Adrenal gland (tissue), 12 donors: ENCODE results near the gene KIAA1671. TPM values are rescaled to one million over a fixed set of nuclear protein-coding genes. Genes with fewer than 3 reads are reported as not detected.

Experiments
- DNase-seq, 7 donors: peaks; one replicate each; pipeline ENCODE4 v3.0.0-alpha.2; 2019 to 2020
- H3K27ac ChIP-seq, 5 donors: fragments of 200-600 bp; sonication (generic) in 4 of 5; 1 replicate in 3 of 5; 2 replicates in 2 of 5; pipeline versions ENCODE4 v1.5.1 to v1.8.0; 2016 to 2020; ENCODE audit warnings: mild to moderate bottlenecking in 1 of 5
- H3K27me3 ChIP-seq: fragments of 200-600 bp; 2 replicates; pipeline ENCODE4 v1.8.0; 2021
- H3K36me3 ChIP-seq, 2 donors: fragments of 200-600 bp; replicated peaks in 1 of 2; 1 replicate in 1 of 2; 2 replicates in 1 of 2; pipeline versions ENCODE4 v1.5.1 to v1.8.0; 2018 to 2022
- H3K4me1 ChIP-seq, 2 donors: fragments of 200-600 bp; replicated peaks in 1 of 2; 1 replicate in 1 of 2; 2 replicates in 1 of 2; pipeline versions ENCODE4 v1.5.1 to v1.8.0; 2018 to 2021
- H3K4me3 ChIP-seq, 4 donors: fragments of 200-600 bp; sonication (generic) in 3 of 4; one replicate each; pipeline ENCODE4 v1.5.1; 2016 to 2018
- H3K9me3 ChIP-seq, 3 donors: fragments of 200-600 bp; sonication (generic) in 1 of 3; replicated peaks in 1 of 3; 1 replicate in 2 of 3; 2 replicates in 1 of 3; pipeline versions ENCODE4 v1.5.1 to v1.8.0; 2016 to 2021
- CTCF ChIP-seq, 6 experiments: fragments of 450-650 bp in 4 of 6; fragments of 200-600 bp in 2 of 6; sonication (generic) in 1 of 6; IDR thresholded peaks; 1 replicate in 5 of 6; 2 replicates in 1 of 6; pipeline versions ENCODE4 v1.5.1 to v1.8.0; 2016 to 2021; ENCODE audit warnings: antibody characterized with exemption in 6 of 6, mild to moderate bottlenecking in 2 of 6, moderate library complexity in 1 of 6
- POLR2A ChIP-seq, 2 donors: fragments of 450-650 bp; IDR thresholded peaks; one replicate each; pipeline ENCODE4 v1.6.1; 2017; ENCODE audit warnings: antibody characterized with exemption in 2 of 2, mild to moderate bottlenecking in 2 of 2, moderate library complexity in 1 of 2
- WGBS, 4 donors: extraction: QIAGEN DNeasy Blood & Tissue Kit in 2 of 4; methylation state at CpG; one replicate each; pipeline versions ENCODE4 v1.1.5 to v1.1.7; 2013 to 2017; 5-methylcytosine and 5-hydroxymethylcytosine counted together
- intact Hi-C, 2 donors: fragments of 100-400 bp; cut with DNase I; formaldehyde crosslinking; loops; one replicate each; pipeline versions ENCODE4 v1.14.1 to v1.15.0; 2022 to 2023
- polyA plus RNA-seq, 3 donors: library from polyadenylated mRNA; stranded (reverse); fragments of 200-250 nt in 2 of 3; fragments of 350-450 nt in 1 of 3; fragmentation: Illumina TruSeq in 1 of 3; extraction: RNeasy Lipid Tissue Mini Kit (QIAGEN cat#74804) in 1 of 3; gene quantifications; one replicate each; pipeline ENCODE4 v1.2.3, GENCODE V29; 2013 to 2014
- total RNA-seq, 9 donors: library from RNA; depleted of rRNA in 4 of 9; stranded (reverse); fragments of >200 nt in 4 of 9; fragments of 120-200 nt in 1 of 9; fragmentation: NEBNext Ultra II Directional in 1 of 9; extraction: Animal tissue kit (Norgen Biotek cat#: 25700) in 1 of 9; gene quantifications; one replicate each; pipeline versions ENCODE4 v1.1.0 to v1.2.4, GENCODE V29; 2013 to 2023
- donor health status: healthy with polysubstance abuse.
- donor health status: Bipolar disorder and iron deficiency.
- donor health status: DM: yes; HTN: yes; CAD: no.
- donor health status: DM: no; HTN: no; CAD: no.
- donor health status: DM: no; HTN: no; CAD: no.
- donor health status: DM: yes; HTN: yes; CAD: no.

Gene KIAA1671
- total and polyA plus RNA-seq, 12 donors = 5.3 to 71.0 (median 45.8) TPM

- TF ChIP-seq CTCF (IDR thresholded peaks at IDR 0.05) (no peak), POLR2A (IDR thresholded peaks at IDR 0.05) (no peak)
- Histone ChIP-seq H3K4me3 (no peak overlapping the region), H3K27ac (peak overlapping the region; percentile 5 to 91 (median 83)), H3K27me3 (no peaks in the 10 kb centered on the region), H3K9me3 (no peaks in the 10 kb centered on the region), H3K4me1 (peaks cover 44 to 47% of the 10 kb centered on the region in 2 donors), H3K36me3 (no peaks in the 10 kb centered on the region)
- DNase-seq = peak; percentile 36 to 79 (median 67)
- 39 to 49% (median 46%) methylated on average over 17 to 20 of the region's 20 CpGs for WGBS, 4 donors
- intact Hi-C loops = no loop called here
Measured at GRCh38 chr22:25112538-25113253, 160.2 kb downstream of the KIAA1671 start.

- Histone ChIP-seq H3K9me3 (no peaks in the 10 kb centered on the region), H3K36me3 (no peaks in the 10 kb centered on the region), H3K4me1 (peaks cover 44 to 47% of the 10 kb centered on the region in 2 donors), H3K4me3 (no peak overlapping the region), H3K27ac (peak overlapping the region; percentile 5 to 91 (median 83)), H3K27me3 (no peaks in the 10 kb centered on the region)
- TF ChIP-seq CTCF (IDR thresholded peaks at IDR 0.05) (no peak), POLR2A (IDR thresholded peaks at IDR 0.05) (no peak)
- intact Hi-C loops = no loop called here
- WGBS, 4 donors = 40 to 68% (median 49%) methylated on average over 4 to 7 of the region's 7 CpGs
- DNase-seq = peak; percentile 63 to 91 (median 85)
Measured at GRCh38 chr22:25113316-25113721, 160.8 kb downstream of the KIAA1671 start.

- 55 to 62% (median 56%) methylated on average over 16 to 17 of the region's 17 CpGs for WGBS, 4 donors
- intact Hi-C loops = no loop called here
- peaks cover 44 to 47% of the 10 kb centered on the region in 2 donors for H3K4me1 ChIP-seq
- H3K27me3 ChIP-seq = no peaks in the 10 kb centered on the region
- TF ChIP-seq POLR2A (IDR thresholded peaks at IDR 0.05) (no peak), CTCF (IDR thresholded peaks at IDR 0.05) (no peak)
- no peaks in the 10 kb centered on the region for H3K36me3 ChIP-seq
- no peaks in the 10 kb centered on the region for H3K9me3 ChIP-seq
- no peak overlapping the region for H3K4me3 ChIP-seq
- peak in 3 of 7 donors; percentile 36 to 52 (median 41) for DNase-seq
- H3K27ac ChIP-seq = peak overlapping the region; percentile 52 to 91 (median 83)
Measured at GRCh38 chr22:25114369-25115362, 162.2 kb downstream of the KIAA1671 start.

DNA sequence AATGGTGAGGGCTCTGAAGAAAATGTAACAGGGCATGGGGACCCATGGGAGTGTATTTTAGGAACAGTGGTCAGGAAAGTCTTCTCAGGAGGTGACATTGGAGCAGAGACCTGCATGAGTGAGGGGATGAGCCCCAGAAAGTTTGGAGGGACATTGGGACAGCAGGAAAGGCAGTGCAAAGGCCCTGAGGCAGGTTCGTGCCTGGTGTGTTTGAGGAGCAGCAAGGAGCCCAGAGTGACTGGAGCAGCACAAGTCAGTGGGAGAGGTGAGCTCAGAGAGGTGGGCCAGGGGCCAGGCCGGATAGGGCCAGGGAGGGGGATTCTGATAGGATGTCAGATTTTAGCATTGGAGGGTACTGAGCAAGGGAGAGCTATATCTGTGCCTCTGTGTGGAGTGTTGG, 167.1 kb downstream of the KIAA1671 start:
- no peak for DNase-seq
- intact Hi-C loops = no loop called here
- no peaks in the 10 kb centered on the region for H3K9me3 ChIP-seq
- H3K36me3 ChIP-seq = no peaks in the 10 kb centered on the region
- H3K27me3 ChIP-seq = no peaks in the 10 kb centered on the region
- no peak for TF ChIP-seq CTCF (IDR thresholded peaks at IDR 0.05)
- no peak for TF ChIP-seq POLR2A (IDR thresholded peaks at IDR 0.05)
- H3K4me3 ChIP-seq = no peak overlapping the region
- peak overlapping the region in 4 of 5 donors; percentile 64 to 87 (median 73) for H3K27ac ChIP-seq
- H3K4me1 ChIP-seq = peaks cover 24 to 28% of the 10 kb centered on the region in 2 donors
- WGBS, 4 donors = 80 to 89% (median 84%) methylated on average over 2 of the region's 2 CpGs
